ENCODE results near the gene MAP4K4.

The MAP4K4 gene

DNA sequence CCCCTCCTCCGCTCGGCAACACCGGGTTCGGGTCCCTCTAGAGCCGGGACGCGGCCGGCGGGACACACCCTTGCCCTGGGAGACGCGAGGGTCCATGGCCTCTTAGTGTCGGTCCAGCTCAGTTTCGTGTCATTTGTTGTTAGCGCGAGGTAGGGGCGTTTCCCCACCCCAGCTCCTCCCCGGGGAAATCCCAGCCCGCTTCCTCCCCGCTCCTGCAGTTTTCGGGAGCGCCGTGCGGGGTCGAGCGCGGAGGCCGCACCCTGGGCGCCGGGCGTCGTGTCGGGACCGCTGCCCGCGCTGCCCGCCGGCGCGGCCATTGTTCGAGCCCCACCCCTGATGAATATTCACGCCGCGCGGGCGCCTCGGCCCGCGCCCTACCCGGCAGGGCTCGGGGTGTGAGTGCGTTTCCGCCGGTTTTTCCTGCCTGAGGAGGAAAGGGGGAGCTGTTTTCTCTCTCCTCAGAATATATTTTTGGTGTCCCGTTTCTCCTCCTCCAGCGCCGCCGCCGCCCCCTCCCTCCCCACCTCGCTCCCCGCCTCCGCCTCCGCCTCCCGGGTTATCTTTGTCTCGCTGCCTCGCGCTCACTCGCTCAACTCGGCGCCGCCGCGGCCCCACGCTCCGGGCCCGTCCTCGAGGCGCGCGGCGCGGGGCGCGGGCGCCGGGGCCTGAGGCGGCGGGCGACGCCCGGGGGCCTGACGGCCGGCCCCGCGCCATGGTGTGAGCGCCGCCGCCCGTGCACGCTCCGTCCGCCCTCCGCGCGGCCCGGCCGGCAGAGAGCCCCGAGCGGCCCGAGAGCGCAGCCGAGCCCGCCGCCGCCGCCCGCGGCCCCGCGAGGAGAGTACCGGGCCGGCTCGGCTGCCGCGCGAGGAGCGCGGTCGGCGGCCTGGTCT lies at the start of gene MAP4K4:
Gene MAP4K4, plus strand, starts transcription at position 584 of the 890 bp plus-strand sequence. CDS start 374 bp downstream, outside the sequence.
- peak; percentile 81 for DNase-seq

GRCh38 chr2:101653469-101653868 lies 44.0 kb upstream of the MAP4K4 start:
- no peak for DNase-seq

- DNase-seq: no peak
Measured at GRCh38 chr2:101655702-101656422, 41.6 kb upstream of the MAP4K4 start.

- DNase-seq: no peak
Measured at GRCh38 chr2:101657787-101658186, 39.7 kb upstream of the MAP4K4 start.

DNA sequence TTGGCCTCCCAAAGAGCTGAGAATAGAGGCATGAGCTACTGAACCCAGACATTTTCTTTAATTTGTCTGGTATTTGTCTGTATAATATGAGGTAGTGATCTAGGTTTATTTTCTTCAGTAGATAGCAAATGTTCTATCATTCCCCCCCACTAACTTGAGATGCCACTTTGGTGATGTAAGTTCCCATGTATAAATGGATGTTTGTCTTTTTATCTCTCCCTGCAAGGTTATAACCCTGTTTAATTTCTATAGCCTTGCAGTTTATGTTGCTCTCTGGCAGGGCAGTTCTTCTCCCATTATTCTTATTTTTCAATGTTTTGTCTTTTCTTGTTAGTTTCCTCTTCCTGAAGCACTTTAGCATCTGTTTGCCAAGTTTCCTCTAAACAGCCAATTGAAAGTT lies 39.1 kb upstream of the MAP4K4 start:
- no peak for DNase-seq

DNA sequence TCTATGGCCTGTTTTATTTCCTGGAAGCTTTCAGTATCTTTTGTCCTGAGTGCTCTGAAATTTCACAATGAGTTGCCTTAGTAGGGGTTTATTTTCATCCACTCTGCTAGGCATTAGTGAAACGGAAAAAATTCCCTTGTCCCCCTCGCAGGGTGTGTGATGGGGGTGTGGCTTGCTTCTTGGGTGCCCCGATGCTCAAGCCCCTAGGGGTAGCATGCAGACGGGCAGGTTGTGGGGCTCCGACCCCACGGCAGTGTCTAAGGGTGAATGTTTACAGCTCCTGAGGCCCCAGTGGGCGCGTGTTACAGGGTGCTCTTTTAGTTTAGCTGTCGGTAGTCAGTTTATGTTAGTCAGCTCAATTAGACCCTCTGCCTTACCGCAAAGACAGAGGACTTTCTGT lies 32.2 kb upstream of the MAP4K4 start:
- DNase-seq: no peak

DNA sequence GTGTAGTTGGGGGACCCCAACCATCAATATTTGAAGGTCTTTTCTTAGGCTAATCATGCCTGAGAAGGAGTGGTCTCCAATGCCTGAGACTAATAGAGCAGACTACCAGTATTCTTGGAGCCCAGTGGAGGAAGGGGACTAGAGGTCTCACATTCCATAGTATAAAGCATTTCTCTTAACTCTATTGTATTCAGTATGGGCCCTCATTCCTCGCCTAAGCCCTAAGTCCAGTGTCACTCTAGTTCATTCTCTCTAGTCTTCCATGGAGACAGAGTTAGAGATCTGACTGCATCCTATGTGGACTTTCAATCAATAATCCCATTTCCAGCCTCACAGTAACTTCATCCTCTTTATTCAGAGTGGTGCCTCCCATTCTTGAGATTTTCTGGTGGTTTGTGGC lies 29.7 kb upstream of the MAP4K4 start:
- DNase-seq: no peak

GRCh38 chr2:101672047-101672446 lies 25.5 kb upstream of the MAP4K4 start:
- no peak for DNase-seq

GRCh38 chr2:101673920-101674319 lies 23.6 kb upstream of the MAP4K4 start:
- DNase-seq: no peak

- DNase-seq: no peak
Measured at GRCh38 chr2:101675512-101675911, 22.0 kb upstream of the MAP4K4 start.

DNA sequence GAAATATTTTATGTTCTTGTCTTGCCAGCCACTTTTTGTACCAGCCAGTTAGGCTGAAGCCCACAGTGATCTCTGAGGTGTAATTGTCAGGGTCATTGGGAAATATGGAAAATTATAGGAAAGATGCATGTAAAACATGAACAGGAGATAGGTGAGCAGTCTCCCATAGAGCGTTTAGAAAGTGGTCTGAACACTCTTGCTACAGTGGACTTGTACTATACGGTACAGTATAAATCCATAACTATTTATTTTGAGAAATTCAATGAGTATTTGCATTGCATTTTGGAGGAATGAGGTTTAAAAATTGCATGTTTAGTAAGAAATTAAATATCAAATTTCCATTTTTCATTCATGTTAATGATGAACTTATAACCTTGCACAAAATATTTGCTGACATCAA lies 20.8 kb upstream of the MAP4K4 start:
- DNase-seq: no peak

- DNase-seq: no peak
Measured at GRCh38 chr2:101677658-101678057, 19.8 kb upstream of the MAP4K4 start.

- DNase-seq: no peak
Measured at GRCh38 chr2:101678379-101678778, 19.1 kb upstream of the MAP4K4 start.

DNA sequence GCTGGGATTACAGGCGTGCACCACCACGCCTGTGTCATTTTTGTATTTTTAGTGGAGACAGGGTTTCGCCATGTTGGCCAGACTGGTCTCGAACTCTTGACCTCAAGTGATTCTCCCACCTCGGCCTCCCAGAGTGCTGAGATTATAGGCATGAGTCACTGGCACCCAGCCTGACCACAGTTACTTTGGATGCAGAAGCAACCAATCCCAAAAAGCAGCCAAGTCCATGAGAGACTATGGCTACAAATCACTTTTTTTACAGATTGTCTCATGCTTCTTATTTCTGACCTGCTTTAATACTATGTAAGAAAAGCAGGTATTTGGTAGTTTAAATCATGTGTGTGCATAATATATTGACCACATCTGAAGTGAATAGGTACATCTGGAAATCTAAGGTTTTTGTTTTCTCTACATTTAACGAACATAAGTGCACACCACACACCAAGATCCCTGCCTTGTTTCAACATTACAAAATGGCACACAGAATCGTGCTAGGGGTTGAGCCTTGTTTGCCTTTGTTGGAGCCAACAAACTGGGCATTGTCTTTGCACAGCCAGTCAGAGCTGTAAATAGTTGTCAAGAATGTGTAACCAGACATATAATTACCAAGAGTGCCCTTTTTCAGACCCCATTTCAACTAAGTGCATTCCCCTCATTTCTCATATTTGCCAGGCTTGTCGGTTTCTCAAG lies 18.3 kb upstream of the MAP4K4 start:
- no peak for DNase-seq

GRCh38 chr2:101679801-101680487 lies 17.6 kb upstream of the MAP4K4 start:
- no peak for DNase-seq

- no peak for DNase-seq
Measured at GRCh38 chr2:101682311-101682710, 15.2 kb upstream of the MAP4K4 start.

GRCh38 chr2:101684313-101684712 lies 13.2 kb upstream of the MAP4K4 start:
- DNase-seq: no peak

DNA sequence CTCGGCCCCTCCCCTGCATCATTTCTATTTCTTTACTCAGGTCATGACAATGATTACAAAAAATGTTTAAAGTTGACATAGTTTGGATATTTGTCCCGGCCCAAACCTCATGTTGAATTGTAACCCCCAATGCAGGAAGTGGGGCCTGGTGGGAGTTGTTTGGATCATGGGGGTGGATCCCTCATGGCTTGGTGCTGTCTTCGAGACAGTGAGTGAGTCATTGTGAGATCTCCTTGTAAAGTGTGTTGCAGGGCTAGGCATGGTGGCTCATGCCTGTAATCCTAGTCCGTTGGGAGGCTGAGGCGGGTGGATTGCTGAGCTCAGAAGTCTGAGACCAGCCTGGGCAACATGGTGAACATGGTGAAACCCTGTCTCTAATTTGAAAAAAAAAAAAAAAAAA lies 9.2 kb upstream of the MAP4K4 start:
- DNase-seq: no peak

- no peak for DNase-seq
Measured at GRCh38 chr2:101689114-101689825, 8.2 kb upstream of the MAP4K4 start.

DNA sequence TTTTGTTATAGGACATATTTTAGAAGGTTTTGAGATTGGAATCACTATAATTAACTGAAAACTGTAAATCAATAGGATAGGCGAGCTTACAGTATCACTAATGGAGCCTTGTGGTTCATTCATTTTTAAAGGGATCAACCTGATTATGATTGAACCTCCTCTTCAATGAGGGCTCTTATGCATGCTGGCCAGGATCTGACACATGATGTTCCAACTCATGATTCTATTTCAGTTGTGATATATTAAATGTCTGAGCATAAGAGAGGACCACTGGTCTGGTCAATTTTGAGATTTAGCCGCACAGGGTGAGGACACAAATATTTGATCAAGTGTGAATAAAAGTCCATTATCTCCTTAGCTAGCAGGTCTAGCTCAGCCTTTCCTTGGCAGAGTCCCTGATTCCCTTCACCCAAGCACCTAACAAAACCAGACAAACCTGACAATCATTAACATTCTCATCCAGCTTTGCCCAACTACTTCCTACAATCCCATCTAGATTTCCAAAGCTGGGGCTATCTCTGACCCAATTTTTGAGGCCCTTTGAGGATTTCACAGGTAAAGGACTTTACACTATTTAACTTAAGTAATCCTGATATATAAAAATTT lies 6.9 kb upstream of the MAP4K4 start:
- no peak for DNase-seq

GRCh38 chr2:101692041-101692440 lies 5.5 kb upstream of the MAP4K4 start:
- no peak for DNase-seq

GRCh38 chr2:101692766-101693165 lies 4.7 kb upstream of the MAP4K4 start:
- DNase-seq: no peak

Data from CD4-positive, alpha-beta T cell treated with Interleukin-21 for 1 hour (primary cell).